IPS-NIHi7 (cell line): ENCODE measurements around the gene SLC1A5.
"Not testable (repeated sequence)": the region's sequence is repeated elsewhere in the genome, so short reads cannot be mapped to it uniquely, and the experiment has no call there.

Source experiments
- DNase-seq: peaks from one replicate; pipeline ENCODE4 v3.0.0; 2012; ENCODE audit warnings: mixed read lengths; ENCODE audit errors: extremely low spot score

The SLC1A5 gene

GRCh38 chr19:46788262-46788967 is at the start of gene SLC1A5:
Gene SLC1A5 (minus strand): TSS chr19:46788594. CDS start chr19:46787965, 629 bp downstream.
- peak; percentile 99 for DNase-seq

GRCh38 chr19:46838160-46838559 is 49.8 kb upstream of the SLC1A5 start:
- no peak for DNase-seq

GRCh38 chr19:46834984-46835383 is 46.6 kb upstream of the SLC1A5 start:
- no peak for DNase-seq

- DNase-seq, result no peak
These were observed 45.7 kb upstream of the SLC1A5 start for GRCh38 chr19:46834121-46834520.

- no peak for DNase-seq
These were observed 42.5 kb upstream of the SLC1A5 start for GRCh38 chr19:46830864-46831263.

GRCh38 chr19:46828484-46828883 is 40.1 kb upstream of the SLC1A5 start:
- no peak for DNase-seq

- DNase-seq, result no peak
These were observed 37.3 kb upstream of the SLC1A5 start for GRCh38 chr19:46825731-46826055.

- no peak for DNase-seq
These were observed 36.7 kb upstream of the SLC1A5 start for GRCh38 chr19:46824890-46825730.

GRCh38 chr19:46823049-46823448 is 34.7 kb upstream of the SLC1A5 start:
- no peak for DNase-seq

GRCh38 chr19:46822410-46822787 is 34.0 kb upstream of the SLC1A5 start:
- not testable (repeated sequence) for DNase-seq

GRCh38 chr19:46821512-46822409 is 33.4 kb upstream of the SLC1A5 start:
- DNase-seq, result no peak

GRCh38 chr19:46818812-46819211 is 30.4 kb upstream of the SLC1A5 start:
- DNase-seq, result no peak

- no peak for DNase-seq
These were observed 27.6 kb upstream of the SLC1A5 start for GRCh38 chr19:46815833-46816627.

- DNase-seq, result no peak
These were observed 25.5 kb upstream of the SLC1A5 start for GRCh38 chr19:46813839-46814358.

- no peak for DNase-seq
These were observed 24.8 kb upstream of the SLC1A5 start for GRCh38 chr19:46812977-46813838.

GRCh38 chr19:46809534-46810272 is 21.3 kb upstream of the SLC1A5 start:
- no peak for DNase-seq

- DNase-seq, result no peak
These were observed 18.3 kb upstream of the SLC1A5 start for GRCh38 chr19:46806656-46807055.

GRCh38 chr19:46804432-46804831 is 16.0 kb upstream of the SLC1A5 start:
- DNase-seq, result not testable (repeated sequence)

GRCh38 chr19:46803555-46803954 is 15.2 kb upstream of the SLC1A5 start:
- no peak for DNase-seq
